GM18907 (cell line): Measurements from ENCODE around the gene PROX1.
"Not testable (repeated sequence)": the region's sequence is repeated elsewhere in the genome, so short reads cannot be mapped to it uniquely, and the experiment has no call there.

Source experiments
- ATAC-seq: cut with Tn5 transposase; IDR thresholded peaks from one replicate; pipeline ENCODE4 v1.9.1; 2021; ENCODE audit warnings: mild to moderate bottlenecking, moderate library complexity; ENCODE audit not compliant: unreplicated experiment

PROX1 gene

GRCh38 chr1:214066936-214067335 is 79.2 kb downstream of the PROX1 start:
- ATAC-seq, result no peak

- no peak for ATAC-seq
Measured at GRCh38 chr1:214067397-214067796, 79.6 kb downstream of the PROX1 start.

- no peak for ATAC-seq
Measured at GRCh38 chr1:214067853-214068703, 80.3 kb downstream of the PROX1 start.

- ATAC-seq, result no peak
Measured at GRCh38 chr1:214068979-214069378, 81.2 kb downstream of the PROX1 start.

- ATAC-seq, result no peak
Measured at GRCh38 chr1:214071469-214071868, 83.7 kb downstream of the PROX1 start.

GRCh38 chr1:214072426-214073157 is 84.8 kb downstream of the PROX1 start:
- no peak for ATAC-seq

- ATAC-seq, result no peak
Measured at GRCh38 chr1:214074477-214074876, 86.7 kb downstream of the PROX1 start.

GRCh38 chr1:214075305-214075998 is 87.7 kb downstream of the PROX1 start:
- no peak for ATAC-seq

GRCh38 chr1:214075999-214076707 is 88.4 kb downstream of the PROX1 start:
- no peak for ATAC-seq

- ATAC-seq, result no peak
Measured at GRCh38 chr1:214076708-214077065, 88.9 kb downstream of the PROX1 start.

GRCh38 chr1:214078950-214079349 is 91.2 kb downstream of the PROX1 start:
- ATAC-seq, result no peak

- ATAC-seq, result no peak
Measured at GRCh38 chr1:214085325-214085724, 97.6 kb downstream of the PROX1 start.

- no peak for ATAC-seq
Measured at GRCh38 chr1:214086945-214087344, 99.2 kb downstream of the PROX1 start.

GRCh38 chr1:214089003-214089402 is 101.2 kb downstream of the PROX1 start:
- ATAC-seq, result not testable (repeated sequence)
